ENCODE data around the gene AGO3.
A peak's percentile ranks its signal among the peaks of the same experiment; 100 is the strongest.
"Not testable (repeated sequence)": the region's sequence is repeated elsewhere in the genome, so short reads cannot be mapped to it uniquely, and the experiment has no call there.

The AGO3 gene

DNA sequence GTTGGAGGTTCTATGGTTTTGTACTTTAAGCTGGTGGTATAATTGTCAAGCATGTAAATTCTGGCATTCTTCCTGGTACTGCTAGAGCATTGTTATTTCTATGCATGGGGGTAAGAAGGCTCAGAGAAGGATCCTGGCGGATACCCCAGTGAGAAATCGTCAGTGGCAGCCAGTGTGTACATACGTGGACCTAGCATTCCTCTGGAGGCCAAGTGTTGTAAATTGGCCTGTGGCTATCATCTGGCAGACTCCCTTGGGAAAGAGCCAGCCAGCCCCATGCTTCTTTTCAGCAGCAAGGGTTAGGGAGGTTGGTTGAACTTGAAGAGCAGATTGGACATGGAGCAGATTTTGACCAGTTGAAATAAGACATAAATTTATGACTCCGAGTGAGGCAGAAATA, 5.2 kb upstream of the AGO3 start:
- DNase-seq (ENCODE audit: low read depth in 2 of 2), result no peak

DNA sequence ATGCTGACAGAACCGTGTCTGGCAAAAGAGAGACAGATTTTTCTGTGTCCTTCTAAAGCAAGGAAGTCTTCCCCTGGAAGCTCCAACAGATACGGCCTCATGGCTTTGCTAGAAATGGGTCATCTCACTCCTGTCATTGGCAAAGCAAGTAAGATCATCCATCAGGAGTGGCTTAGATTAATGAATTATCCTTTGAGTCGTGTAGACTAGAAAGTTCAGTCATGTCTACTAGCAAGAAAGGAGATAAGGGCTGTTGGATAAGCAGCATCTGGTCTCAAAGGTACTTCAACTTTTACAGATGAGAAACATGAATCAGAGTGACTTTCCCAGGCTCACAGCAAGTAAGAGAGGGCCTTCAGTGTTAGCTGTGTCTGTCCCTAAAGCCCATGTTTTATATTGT, 3.4 kb upstream of the AGO3 start:
- DNase-seq (ENCODE audit: low read depth in 2 of 2), result no peak

- DNase-seq (ENCODE audit: low read depth in 2 of 2), result peak; percentile 17 to 19
These were observed 944 bp upstream of the AGO3 start for GRCh38 chr1:35929730-35930592.

DNA sequence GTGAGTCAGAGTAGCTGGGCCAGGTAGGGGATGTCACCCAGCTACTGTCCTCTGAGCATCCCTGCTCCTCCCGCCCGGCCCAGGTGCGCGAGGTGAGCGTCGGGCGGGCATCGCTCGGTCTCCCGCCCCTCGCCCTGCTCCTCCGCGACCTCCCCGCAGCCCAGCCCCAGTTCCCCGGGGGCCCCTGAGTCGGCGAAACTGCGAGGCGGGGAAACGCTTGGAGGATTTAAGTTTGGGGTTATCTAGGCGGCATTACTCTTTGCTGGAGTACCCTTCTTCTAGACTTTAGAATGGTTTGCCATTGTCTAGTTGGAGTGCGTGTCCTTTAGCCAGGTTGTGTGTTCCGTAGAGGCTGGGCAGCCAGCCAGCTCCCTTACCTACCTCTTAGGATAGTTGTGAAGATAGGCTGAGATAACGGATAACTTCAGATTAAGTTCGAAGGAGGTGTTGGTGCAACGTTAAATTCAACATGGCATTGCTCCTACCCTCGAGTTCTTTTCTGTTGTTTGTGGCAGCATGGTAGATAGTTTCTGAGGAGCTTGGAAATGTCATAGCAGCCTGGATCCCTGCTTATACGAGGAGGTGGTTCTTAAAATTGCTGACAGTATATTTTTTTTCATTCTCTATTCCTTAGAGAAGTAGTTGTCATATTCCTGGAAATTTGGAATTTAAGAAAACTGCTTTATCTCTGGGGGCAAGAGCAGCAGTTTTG, 697 bp downstream of the AGO3 start:
- no peak for DNase-seq (ENCODE audit: low read depth in 2 of 2)

- no peak for DNase-seq (ENCODE audit: low read depth in 2 of 2)
These were observed 1.3 kb downstream of the AGO3 start for GRCh38 chr1:35932158-35932636.

DNA sequence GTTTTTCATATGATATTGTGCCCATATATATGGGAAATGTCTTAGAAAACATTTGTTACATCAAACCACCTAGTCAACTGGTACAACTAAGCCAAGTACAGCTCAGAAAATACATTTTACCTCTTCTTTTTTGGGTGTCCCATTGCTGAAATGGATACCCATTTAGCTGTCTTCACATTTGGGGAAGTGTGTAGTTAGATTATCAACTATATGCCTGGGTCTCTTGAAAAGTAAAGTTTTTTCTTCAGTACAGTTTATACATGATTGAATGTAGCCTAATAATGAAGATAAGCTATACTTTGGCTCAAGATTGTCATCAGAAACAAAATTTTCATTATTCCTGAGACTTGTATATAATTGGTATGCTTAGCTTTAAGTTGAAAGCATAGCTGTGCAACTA, 2.0 kb downstream of the AGO3 start:
- no peak for DNase-seq (ENCODE audit: low read depth in 2 of 2)

- no peak for DNase-seq (ENCODE audit: low read depth in 2 of 2)
These were observed 4.8 kb downstream of the AGO3 start for GRCh38 chr1:35935442-35936388.

GRCh38 chr1:35936838-35937237, 5.9 kb downstream of the AGO3 start:
- no peak for DNase-seq (ENCODE audit: low read depth in 2 of 2)

- DNase-seq (ENCODE audit: low read depth in 2 of 2), result no peak
These were observed 8.6 kb downstream of the AGO3 start for GRCh38 chr1:35939484-35939883.

- DNase-seq (ENCODE audit: low read depth in 2 of 2), result no peak
These were observed 14.4 kb downstream of the AGO3 start for GRCh38 chr1:35945327-35945726.

DNA sequence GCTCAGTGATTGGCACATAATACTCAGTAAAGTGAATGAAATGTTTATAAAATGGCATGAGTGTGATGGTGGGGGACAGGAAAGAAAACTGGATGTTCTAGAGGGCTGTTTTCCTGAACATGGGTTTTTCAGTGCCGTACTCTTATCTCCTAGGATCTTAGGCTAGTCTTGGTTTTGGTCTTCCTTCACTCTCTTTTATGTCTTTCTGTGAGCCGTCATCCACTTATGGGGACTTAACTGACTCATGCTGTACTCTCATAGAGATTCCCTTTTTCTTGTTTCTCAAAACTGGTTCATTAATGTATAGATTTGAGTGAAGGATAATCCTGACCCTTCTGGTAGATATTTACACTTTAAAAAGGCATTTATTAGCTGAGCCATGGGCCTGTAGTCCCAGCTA, 16.6 kb downstream of the AGO3 start:
- no peak for DNase-seq (ENCODE audit: low read depth in 2 of 2)

- DNase-seq (ENCODE audit: low read depth in 2 of 2), result no peak
These were observed 27.7 kb downstream of the AGO3 start for GRCh38 chr1:35958558-35958957.

GRCh38 chr1:35959304-35959703, 28.4 kb downstream of the AGO3 start:
- no peak for DNase-seq (ENCODE audit: low read depth in 2 of 2)

DNA sequence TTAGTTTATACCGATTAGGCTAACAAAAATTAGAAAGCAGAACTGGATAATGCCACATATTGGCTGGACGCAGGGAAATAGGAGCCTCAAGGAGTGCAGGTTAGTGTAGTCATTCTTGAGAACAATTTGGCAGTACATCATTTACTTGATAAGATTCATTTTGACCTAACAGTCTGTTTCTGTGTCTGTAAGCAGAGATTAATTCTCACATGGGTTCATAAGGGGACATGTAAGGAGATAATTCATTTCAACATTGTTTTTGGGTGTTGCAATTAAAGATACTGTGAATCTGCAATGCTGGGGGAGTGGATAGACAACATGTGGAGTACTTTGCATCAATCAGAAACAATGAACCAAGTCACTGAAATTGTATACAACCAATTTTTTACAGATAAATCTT, 32.0 kb downstream of the AGO3 start:
- DNase-seq (ENCODE audit: low read depth in 2 of 2), result no peak

GRCh38 chr1:35964277-35964676, 33.4 kb downstream of the AGO3 start:
- DNase-seq (ENCODE audit: low read depth in 2 of 2), result not testable (repeated sequence)

- no peak for DNase-seq (ENCODE audit: low read depth in 2 of 2)
These were observed 37.5 kb downstream of the AGO3 start for GRCh38 chr1:35968396-35968795.

DNA sequence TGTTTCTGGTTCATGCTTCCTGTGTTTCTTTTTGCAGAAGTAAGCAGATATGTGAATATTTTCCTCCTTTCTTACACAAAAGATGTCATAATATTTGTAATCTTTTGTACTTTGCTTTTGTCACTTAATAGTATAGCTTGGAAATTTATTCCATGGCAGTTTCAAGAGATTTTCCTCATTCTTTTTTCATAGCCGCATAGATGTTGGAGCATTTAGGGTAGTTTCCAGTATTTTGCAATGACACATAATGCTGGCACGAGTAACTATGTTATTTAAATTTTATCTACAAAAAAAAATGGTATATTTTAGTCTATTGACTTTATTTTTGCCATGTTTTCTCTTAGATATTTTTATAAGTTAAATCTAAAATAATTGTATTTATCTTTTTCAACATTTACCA, 40.7 kb downstream of the AGO3 start:
- no peak for DNase-seq (ENCODE audit: low read depth in 2 of 2)

GRCh38 chr1:35972631-35973030, 41.7 kb downstream of the AGO3 start:
- DNase-seq (ENCODE audit: low read depth in 2 of 2), result not testable (repeated sequence)

DNA sequence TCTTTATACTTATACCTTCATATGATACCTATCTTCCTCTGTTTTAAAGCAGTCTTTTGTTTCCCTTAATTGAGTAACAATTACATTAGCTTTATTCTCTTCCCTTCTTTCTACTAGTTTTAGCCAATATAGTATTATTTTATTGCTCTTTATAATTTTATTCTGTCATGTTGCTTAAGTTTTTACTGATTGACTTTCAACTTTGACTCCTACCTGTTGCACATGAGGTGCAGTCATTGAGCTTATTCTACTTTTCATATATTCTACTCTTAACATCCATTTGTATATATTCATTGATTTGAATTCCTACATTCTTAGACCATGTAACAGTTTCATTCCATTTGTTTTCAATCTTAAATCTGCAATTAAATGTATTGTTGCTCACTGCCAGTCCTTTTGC, 49.2 kb downstream of the AGO3 start:
- DNase-seq (ENCODE audit: low read depth in 2 of 2), result no peak

DNA sequence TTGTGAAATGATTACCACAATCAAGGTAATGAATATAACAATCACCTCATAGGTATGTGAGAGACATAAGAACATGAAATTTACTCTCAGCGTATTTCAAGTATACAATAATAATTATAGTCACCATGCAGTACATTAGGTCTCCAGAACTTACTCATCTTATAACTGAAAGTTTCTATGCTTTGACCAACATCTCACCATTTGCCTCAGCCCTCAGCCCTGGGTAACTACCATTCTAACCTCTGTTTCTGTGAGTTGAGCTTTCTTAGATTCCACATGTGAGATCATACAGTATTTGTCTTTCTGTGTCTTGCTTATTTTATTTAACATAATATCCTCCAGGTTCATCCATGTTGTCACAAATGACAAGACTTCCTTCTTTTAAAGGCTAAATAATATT, 57.3 kb downstream of the AGO3 start:
- DNase-seq (ENCODE audit: low read depth in 2 of 2), result no peak

GRCh38 chr1:36006941-36007500, 76.1 kb downstream of the AGO3 start:
- DNase-seq (ENCODE audit: low read depth in 2 of 2), result no peak

GRCh38 chr1:36007741-36008140, 76.8 kb downstream of the AGO3 start:
- no peak for DNase-seq (ENCODE audit: low read depth in 2 of 2)

All from stimulated activated CD4-positive, alpha-beta T cell treated with anti-CD3 and anti-CD28 coated beads, Interleukin-1b, Interleukin-23, amount 100 ng/mL, for 4 hours (primary cell).